ENCODE results near the gene EXOG.

EXOG gene

DNA sequence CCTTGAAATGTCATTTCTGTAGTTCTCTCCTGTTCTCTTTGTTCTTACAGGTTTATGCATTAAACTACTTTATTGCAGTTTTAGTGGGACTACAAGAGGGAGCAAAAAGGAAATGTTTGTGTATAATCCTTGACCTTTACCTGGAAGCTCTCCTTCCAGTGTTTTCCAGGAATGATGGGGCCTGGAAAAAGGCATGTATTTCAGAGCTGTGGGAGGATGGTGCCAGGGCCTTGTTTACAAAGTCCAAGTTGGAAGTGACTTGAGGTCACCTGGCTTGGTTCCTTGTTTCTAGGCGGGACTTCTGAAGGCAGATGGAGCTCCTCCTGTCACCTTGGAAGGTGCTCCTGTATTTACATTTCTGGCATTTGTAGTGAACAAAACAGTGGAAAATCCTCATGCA is 27.4 kb upstream of the EXOG start:
- TF ChIP-seq ZNF8 (CRISPR knock-in tag; IDR thresholded peaks at IDR 0.05) (no peak), CSDC2 (CRISPR knock-in tag; IDR thresholded peaks at IDR 0.05) (no peak), PPARA (CRISPR knock-in tag; IDR thresholded peaks at IDR 0.05; ENCODE audit: borderline replicate concordance) (no peak), TOX (CRISPR knock-in tag; IDR thresholded peaks at IDR 0.05; ENCODE audit: borderline replicate concordance) (no peak), ZNF70 (CRISPR knock-in tag; IDR thresholded peaks at IDR 0.05) (no peak), OSR1 (CRISPR knock-in tag; IDR thresholded peaks at IDR 0.05) (no peak), ARNTL (CRISPR knock-in tag; IDR thresholded peaks at IDR 0.05; ENCODE audit: borderline replicate concordance, low read depth) (no peak)
- no peak for ATAC-seq

DNA sequence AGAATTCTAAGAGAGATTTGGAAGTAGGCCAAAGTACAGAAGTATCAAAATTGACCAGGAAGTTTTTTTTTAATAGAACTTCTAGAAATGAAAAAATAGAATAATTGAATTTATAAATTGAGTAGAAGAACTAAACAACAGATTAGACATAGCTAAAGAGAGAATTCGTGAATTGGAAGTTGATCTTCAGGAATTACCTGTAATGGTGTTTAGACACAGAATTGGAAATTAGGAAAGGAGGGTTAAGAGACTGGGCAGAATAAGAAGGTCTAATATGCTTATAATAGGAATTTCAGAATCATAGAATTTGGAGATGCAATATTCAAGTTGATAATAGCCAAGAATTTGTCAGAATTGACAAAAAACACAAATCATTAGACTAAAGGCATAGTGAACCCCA is 26.3 kb upstream of the EXOG start:
- no peak for ATAC-seq
- TF ChIP-seq ZFP30 (CRISPR knock-in tag; IDR thresholded peaks at IDR 0.05), result peak; percentile 98
- TF ChIP-seq CREB5 (CRISPR knock-in tag; IDR thresholded peaks at IDR 0.05; ENCODE audit: low read depth), result no peak
- TF ChIP-seq ISL1 (CRISPR knock-in tag; IDR thresholded peaks at IDR 0.05), result no peak
- TF ChIP-seq ESRRG (CRISPR knock-in tag; IDR thresholded peaks at IDR 0.05), result no peak
- TF ChIP-seq ZC3H10 (CRISPR knock-in tag; IDR thresholded peaks at IDR 0.05), result no peak
- TF ChIP-seq, protein P1, sequence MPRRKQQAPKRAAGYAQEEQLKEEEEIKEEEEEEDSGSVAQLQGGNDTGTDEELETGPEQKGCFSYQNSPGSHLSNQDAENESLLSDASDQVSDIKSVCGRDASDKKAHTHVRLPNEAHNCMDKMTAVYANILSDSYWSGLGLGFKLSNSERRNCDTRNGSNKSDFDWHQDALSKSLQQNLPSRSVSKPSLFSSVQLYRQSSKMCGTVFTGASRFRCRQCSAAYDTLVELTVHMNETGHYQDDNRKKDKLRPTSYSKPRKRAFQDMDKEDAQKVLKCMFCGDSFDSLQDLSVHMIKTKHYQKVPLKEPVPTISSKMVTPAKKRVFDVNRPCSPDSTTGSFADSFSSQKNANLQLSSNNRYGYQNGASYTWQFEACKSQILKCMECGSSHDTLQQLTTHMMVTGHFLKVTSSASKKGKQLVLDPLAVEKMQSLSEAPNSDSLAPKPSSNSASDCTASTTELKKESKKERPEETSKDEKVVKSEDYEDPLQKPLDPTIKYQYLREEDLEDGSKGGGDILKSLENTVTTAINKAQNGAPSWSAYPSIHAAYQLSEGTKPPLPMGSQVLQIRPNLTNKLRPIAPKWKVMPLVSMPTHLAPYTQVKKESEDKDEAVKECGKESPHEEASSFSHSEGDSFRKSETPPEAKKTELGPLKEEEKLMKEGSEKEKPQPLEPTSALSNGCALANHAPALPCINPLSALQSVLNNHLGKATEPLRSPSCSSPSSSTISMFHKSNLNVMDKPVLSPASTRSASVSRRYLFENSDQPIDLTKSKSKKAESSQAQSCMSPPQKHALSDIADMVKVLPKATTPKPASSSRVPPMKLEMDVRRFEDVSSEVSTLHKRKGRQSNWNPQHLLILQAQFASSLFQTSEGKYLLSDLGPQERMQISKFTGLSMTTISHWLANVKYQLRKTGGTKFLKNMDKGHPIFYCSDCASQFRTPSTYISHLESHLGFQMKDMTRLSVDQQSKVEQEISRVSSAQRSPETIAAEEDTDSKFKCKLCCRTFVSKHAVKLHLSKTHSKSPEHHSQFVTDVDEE (CRISPR knock-in tag; IDR thresholded peaks at IDR 0.05), result no peak

- TF ChIP-seq ISL1 (CRISPR knock-in tag; IDR thresholded peaks at IDR 0.05) (no peak), ZNF70 (CRISPR knock-in tag; IDR thresholded peaks at IDR 0.05) (no peak), ESRRG (CRISPR knock-in tag; IDR thresholded peaks at IDR 0.05) (no peak), TCF4 (CRISPR knock-in tag; IDR thresholded peaks at IDR 0.05; ENCODE audit: borderline replicate concordance) (no peak), TOX (CRISPR knock-in tag; IDR thresholded peaks at IDR 0.05; ENCODE audit: borderline replicate concordance) (no peak), RARB (CRISPR knock-in tag; IDR thresholded peaks at IDR 0.05) (no peak), ZNF8 (CRISPR knock-in tag; IDR thresholded peaks at IDR 0.05) (no peak)
- ATAC-seq, result no peak
Observed at GRCh38 chr3:38471260-38471857, 24.8 kb upstream of the EXOG start.

DNA sequence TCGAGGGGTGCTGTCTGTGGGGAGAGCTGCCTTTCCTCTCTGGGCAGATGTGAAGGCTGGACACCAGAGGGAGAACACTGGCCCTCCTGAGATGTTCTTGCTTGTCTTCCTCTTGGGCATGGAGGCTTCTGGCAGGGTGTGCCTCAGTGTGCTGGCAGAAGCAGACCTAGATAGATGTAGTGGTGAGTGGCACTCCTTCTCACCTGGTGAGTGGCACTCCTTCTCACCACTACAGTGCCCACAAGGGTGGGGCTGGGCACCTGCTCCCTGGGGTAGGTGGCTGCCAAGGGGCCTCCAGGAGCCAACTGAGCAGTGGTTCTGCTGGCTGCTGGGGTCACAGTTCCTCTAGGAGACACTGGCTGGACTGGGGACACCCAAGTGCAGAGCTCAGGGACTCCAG is 23.8 kb upstream of the EXOG start:
- TF ChIP-seq, protein P2, sequence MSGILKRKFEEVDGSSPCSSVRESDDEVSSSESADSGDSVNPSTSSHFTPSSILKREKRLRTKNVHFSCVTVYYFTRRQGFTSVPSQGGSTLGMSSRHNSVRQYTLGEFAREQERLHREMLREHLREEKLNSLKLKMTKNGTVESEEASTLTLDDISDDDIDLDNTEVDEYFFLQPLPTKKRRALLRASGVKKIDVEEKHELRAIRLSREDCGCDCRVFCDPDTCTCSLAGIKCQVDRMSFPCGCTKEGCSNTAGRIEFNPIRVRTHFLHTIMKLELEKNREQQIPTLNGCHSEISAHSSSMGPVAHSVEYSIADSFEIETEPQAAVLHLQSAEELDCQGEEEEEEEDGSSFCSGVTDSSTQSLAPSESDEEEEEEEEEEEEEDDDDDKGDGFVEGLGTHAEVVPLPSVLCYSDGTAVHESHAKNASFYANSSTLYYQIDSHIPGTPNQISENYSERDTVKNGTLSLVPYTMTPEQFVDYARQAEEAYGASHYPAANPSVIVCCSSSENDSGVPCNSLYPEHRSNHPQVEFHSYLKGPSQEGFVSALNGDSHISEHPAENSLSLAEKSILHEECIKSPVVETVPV (CRISPR knock-in tag; IDR thresholded peaks at IDR 0.05), result no peak
- TF ChIP-seq ZFP3 (CRISPR knock-in tag; IDR thresholded peaks at IDR 0.05) (no peak), BACH2 (CRISPR knock-in tag; IDR thresholded peaks at IDR 0.05; ENCODE audit: borderline replicate concordance) (no peak), ZNF8 (CRISPR knock-in tag; IDR thresholded peaks at IDR 0.05) (no peak), OSR1 (CRISPR knock-in tag; IDR thresholded peaks at IDR 0.05) (no peak), TOX (CRISPR knock-in tag; IDR thresholded peaks at IDR 0.05; ENCODE audit: borderline replicate concordance) (no peak), GLIS3 (CRISPR knock-in tag; IDR thresholded peaks at IDR 0.05) (no peak), TCF4 (CRISPR knock-in tag; IDR thresholded peaks at IDR 0.05; ENCODE audit: borderline replicate concordance) (no peak)
- TF ChIP-seq, protein P1 (CRISPR knock-in tag; IDR thresholded peaks at IDR 0.05), result no peak
- no peak for ATAC-seq

Data from SK-N-SH treated with all-trans-retinoic acid at 6 μM for 48 hours (cell line).